ENCODE data around the gene CST6. TPM values are rescaled to one million over a fixed set of nuclear protein-coding genes. Genes with fewer than 3 reads are reported as not detected.

CST6 gene
- total and polyA plus RNA-seq, 2 donors (not counting 3 experiments of a cell fraction or from before 2014, with no cell fraction given) = 0.46 to 2.2 TPM

DNA sequence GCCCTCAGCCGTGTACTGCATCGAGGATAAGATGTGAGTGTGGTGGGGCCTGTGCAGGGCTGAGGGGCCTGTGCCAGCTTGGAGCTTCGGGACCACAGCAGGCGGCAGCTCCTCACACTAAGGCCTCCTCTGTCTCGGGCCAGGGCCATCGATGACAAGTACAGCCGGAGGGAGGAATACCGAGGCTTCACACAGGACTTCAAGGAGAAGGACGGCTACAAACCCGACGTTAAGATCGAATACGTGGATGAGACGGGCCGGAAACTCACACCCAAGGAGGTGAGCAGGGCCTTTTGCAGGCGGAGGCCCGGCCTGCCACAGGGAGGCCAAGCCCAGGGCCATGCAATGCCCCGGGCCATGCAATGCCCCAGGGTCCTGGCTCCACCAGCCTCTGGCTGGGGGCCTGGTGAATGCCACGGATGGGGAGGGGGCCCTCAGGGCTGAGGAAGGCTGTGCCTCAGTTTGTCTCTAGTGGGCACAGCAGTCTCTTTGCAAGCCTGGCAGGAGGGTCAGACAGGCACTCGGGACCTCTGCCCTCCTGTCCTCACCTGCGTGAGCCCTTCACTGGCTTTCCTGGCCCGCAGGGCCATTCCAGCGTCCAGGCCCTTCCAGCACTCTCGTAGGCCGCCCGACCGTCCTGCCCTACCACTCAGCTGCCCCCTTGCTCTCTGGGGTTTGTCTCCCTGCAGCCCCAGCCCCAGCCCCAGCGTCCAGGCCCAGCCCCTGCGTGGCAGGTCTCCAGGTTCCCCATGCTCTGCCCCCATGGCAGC lies 34.0 kb upstream of the CST6 start:
- H3K9ac ChIP-seq (replicated peaks; ENCODE audit: extremely low read depth, insufficient read depth, low read length) = no peak overlapping the region
- ChIA-PET POLR2A (no interaction called here), CTCF (interaction anchor here (1.0 to 1.9 kb wide), 2 partner anchors 89 to 93 kb away, joined by 6 to 8 read pairs; partner anchors contain the start of gene FIBP)
- no peaks in the 10 kb centered on the region for H3K27me3 ChIP-seq (ENCODE audit: control insufficient read depth in 2 of 2, insufficient read depth in 2 of 2, low read length in 2 of 2)
- FAIRE-seq (no peak), DNase-seq (ENCODE audit: low read depth, low spot score) (no peak)
- H3K9me3 ChIP-seq (replicated peaks; ENCODE audit: control insufficient read depth, insufficient read depth, low read length) = no peaks in the 10 kb centered on the region
- intact Hi-C loops (cut with micrococcal nuclease) = no loop called here
- no peak for TF ChIP-seq POLR2A (IDR thresholded peaks at IDR 0.05; ENCODE audit: low read depth, low read length)
- TF ChIP-seq, protein P1, sequence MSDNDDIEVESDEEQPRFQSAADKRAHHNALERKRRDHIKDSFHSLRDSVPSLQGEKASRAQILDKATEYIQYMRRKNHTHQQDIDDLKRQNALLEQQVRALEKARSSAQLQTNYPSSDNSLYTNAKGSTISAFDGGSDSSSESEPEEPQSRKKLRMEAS (IDR thresholded peaks at IDR 0.05; ENCODE audit: insufficient read depth, insufficient read length) = no peak
- TF ChIP-seq EZH2 (IDR thresholded peaks at IDR 0.05; ENCODE audit: borderline replicate concordance, low read depth, low read length, severe bottlenecking) = no peak
- TF ChIP-seq, protein P2, sequence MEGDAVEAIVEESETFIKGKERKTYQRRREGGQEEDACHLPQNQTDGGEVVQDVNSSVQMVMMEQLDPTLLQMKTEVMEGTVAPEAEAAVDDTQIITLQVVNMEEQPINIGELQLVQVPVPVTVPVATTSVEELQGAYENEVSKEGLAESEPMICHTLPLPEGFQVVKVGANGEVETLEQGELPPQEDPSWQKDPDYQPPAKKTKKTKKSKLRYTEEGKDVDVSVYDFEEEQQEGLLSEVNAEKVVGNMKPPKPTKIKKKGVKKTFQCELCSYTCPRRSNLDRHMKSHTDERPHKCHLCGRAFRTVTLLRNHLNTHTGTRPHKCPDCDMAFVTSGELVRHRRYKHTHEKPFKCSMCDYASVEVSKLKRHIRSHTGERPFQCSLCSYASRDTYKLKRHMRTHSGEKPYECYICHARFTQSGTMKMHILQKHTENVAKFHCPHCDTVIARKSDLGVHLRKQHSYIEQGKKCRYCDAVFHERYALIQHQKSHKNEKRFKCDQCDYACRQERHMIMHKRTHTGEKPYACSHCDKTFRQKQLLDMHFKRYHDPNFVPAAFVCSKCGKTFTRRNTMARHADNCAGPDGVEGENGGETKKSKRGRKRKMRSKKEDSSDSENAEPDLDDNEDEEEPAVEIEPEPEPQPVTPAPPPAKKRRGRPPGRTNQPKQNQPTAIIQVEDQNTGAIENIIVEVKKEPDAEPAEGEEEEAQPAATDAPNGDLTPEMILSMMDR (IDR thresholded peaks at IDR 0.05; ENCODE audit: extremely low read depth in 1 of 2, insufficient read depth in 1 of 2, low read depth in 1 of 2, low read length in 2 of 2) = no peak
- TF ChIP-seq GATA2 (IDR thresholded peaks at IDR 0.05; ENCODE audit: insufficient read depth, insufficient read length, low read depth, low read length) = no peak
- no peak for TF ChIP-seq MYC (IDR thresholded peaks at IDR 0.05; ENCODE audit: low read depth, low read length)
- TF ChIP-seq JUN (IDR thresholded peaks at IDR 0.05; ENCODE audit: borderline replicate concordance, insufficient read depth, insufficient read length, low read depth) = no peak
- TF ChIP-seq FOS (IDR thresholded peaks at IDR 0.05; ENCODE audit: borderline replicate concordance, insufficient read depth, low read length) = no peak
- no peak for TF ChIP-seq POLR2AphosphoS5 (IDR thresholded peaks at IDR 0.05; ENCODE audit: insufficient read depth, low read depth, low read length)
- H2AFZ ChIP-seq (ENCODE audit: low read depth, low read length) = no peak overlapping the region
- no peaks in the 10 kb centered on the region for H3K9me1 ChIP-seq (replicated peaks; ENCODE audit: control insufficient read depth, extremely low read depth, insufficient read depth, low read length)
- no peak overlapping the region for H3K27ac ChIP-seq (ENCODE audit: insufficient read depth, low read depth, low read length)
- no peaks in the 10 kb centered on the region for H4K20me1 ChIP-seq (replicated peaks; ENCODE audit: control insufficient read depth, extremely low read depth, insufficient read depth, low read length)
- no peak overlapping the region for H3K4me2 ChIP-seq (ENCODE audit: insufficient read depth, low read length)
- dilution Hi-C loops (cut with MboI; ENCODE audit: extremely low pct_ligation_motif_present, low sequenced_read_pairs) = no loop called here
- peaks cover 4 to 36% of the 10 kb centered on the region in 2 experiments for H3K36me3 ChIP-seq (ENCODE audit: control insufficient read depth in 2 of 2, extremely low read depth in 1 of 2, insufficient read depth in 2 of 2, low read length in 2 of 2)
- no peak overlapping the region for H3K4me3 ChIP-seq (replicated peaks in 1 of 3; ENCODE audit: insufficient read depth in 1 of 3, low read depth in 1 of 3, low read length in 3 of 3)
- no TSS peak for BruUV-seq (replicated peaks)
- H3K79me2 ChIP-seq (ENCODE audit: control insufficient read depth, insufficient read depth, low read length) = no peaks in the 10 kb centered on the region
- H3K4me1 ChIP-seq (ENCODE audit: control insufficient read depth, extremely low read depth, insufficient read depth, low read length) = no peaks in the 10 kb centered on the region
